GM12801 (cell line): ENCODE data around the gene XPNPEP3.

Experiments
- CTCF ChIP-seq: IDR thresholded peaks from one replicate; pipeline ENCODE4 v1.5.1; 2011; ENCODE audit warnings: control low read depth; ENCODE audit not compliant: insufficient read length; ENCODE audit errors: extremely low read depth

Gene XPNPEP3

DNA sequence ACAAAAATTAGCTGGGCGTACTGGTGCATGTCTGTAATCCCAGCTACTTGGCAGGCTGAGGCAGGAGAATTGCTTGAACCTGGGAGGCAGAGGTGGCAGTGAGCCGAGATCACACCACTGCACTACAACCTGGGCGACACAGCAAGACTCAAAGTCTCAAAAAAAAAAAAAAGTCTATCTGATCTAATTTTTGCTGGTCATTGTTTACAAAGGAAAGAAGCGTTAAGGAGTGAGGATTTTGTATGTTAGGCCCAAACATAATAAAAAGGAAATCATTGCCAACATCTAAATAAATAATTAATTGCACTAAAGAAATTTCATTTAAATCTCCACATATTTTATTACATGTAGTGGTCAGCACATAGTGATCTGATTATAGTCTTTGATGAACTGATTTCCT, 97.2 kb downstream of the XPNPEP3 start:
- TF ChIP-seq CTCF: no peak

DNA sequence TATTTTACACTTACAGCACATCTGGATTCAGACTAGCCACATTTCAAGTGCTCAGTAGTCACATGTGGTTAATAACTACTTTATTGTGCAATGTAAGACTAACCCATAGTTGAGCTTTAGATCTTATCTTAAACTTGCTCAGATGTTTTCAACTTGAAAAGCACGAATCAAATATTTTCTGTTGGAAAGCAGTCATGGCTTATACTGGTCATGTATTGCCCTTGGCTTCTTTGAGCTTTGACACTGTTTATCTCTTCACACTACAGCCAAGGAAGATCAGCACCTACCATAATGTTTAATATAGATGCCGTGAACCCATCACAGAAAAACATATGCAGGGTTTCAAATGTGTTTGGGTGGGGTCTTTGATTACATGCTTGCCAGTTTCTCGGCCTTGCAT, 98.6 kb downstream of the XPNPEP3 start:
- no peak for TF ChIP-seq CTCF

DNA sequence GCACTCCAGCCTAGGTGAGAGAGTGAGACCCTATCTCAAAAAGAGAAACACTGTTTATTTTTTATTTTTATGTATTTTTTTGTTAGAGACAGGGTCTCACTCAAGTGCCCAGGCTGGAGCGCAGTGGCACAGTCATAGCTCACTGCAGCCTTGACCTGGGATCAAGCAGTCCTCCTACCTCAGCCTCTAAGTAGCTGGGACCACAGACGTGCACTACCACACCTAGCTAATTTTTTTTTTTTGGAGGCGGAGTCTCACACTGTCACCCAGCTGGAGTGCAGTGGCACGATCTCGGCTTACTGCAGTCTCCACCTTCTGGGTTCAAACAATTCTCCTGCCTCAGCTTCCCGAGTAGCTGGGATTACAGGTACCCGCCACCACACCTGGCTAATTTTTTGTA, 100.7 kb downstream of the XPNPEP3 start:
- TF ChIP-seq CTCF: no peak

DNA sequence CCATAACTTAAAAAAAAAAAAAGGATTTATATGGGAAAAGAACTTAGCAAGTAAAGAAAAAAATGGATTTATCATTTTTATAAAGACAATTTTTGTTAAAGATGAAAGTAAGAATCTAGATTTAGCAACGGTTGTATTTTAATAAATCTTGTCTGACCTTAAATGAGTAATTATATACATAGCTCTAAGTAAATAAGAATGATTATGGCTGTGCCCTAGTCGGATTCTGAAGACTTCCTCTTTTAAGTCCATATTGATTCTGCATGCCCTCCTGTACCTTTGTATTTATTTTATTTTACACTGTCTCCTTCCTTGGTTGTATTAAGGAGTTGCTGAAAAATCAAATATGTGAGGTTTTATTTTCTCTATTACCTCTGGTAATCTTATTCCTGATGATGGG, 101.4 kb downstream of the XPNPEP3 start:
- no peak for TF ChIP-seq CTCF

- TF ChIP-seq CTCF: no peak
Measured at GRCh38 chr22:40960145-40960544, 103.2 kb downstream of the XPNPEP3 start.

- TF ChIP-seq CTCF: no peak
Measured at GRCh38 chr22:40965936-40966725, 109.2 kb downstream of the XPNPEP3 start.

DNA sequence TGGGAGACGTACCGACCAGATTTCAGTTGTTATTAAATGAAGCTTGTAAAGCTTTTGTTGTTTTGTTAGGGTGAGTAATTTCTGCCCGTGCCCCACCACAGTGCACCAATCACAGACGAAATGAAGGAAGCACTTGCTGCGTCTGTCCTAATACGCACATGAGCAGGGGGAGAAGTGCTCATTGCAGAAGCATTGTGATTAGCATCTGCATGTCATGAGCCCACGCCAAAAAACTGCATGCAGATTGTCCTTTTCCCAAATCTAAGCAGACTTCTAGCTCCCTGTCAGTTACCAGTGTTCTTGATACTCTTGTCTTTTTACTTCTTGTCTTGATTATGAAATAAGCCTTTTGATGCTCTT, 109.8 kb downstream of the XPNPEP3 start:
- TF ChIP-seq CTCF: no peak
